Fibroblast of villous mesenchyme (primary cell): ENCODE results near the gene MBTD1. TPM values are rescaled to one million over a fixed set of nuclear protein-coding genes. Genes with fewer than 3 reads are reported as not detected.
"Not testable (repeated sequence)": the region's sequence is repeated elsewhere in the genome, so short reads cannot be mapped to it uniquely, and the experiment has no call there.

ENCODE experiments used
- DNase-seq: peaks from one replicate; pipeline ENCODE4 v3.0.0-alpha.2; 2010; ENCODE audit warnings: low read depth
- H3K4me3 ChIP-seq: 2 replicates; pipeline ENCODE4 v1.5.1; 2011; ENCODE audit warnings: low read depth, mild to moderate bottlenecking, low read length
- CTCF ChIP-seq: IDR thresholded peaks from 2 replicates; pipeline ENCODE4 v1.5.1; 2012; ENCODE audit warnings: low read depth, mild to moderate bottlenecking, low read length; ENCODE audit not compliant: insufficient read depth
- total RNA-seq: library from RNA; depleted of rRNA; stranded (reverse); fragments of >200 nt; gene quantifications from 2 replicates; pipeline ENCODE4 v1.2.3, GENCODE V29; 2012

The MBTD1 gene
- total RNA-seq, 1 donor = 15.1 TPM

GRCh38 chr17:51231999-51232398, 27.9 kb downstream of the MBTD1 start:
- TF ChIP-seq CTCF = no peak

GRCh38 chr17:51230306-51230705, 29.5 kb downstream of the MBTD1 start:
- no peak overlapping the region for H3K4me3 ChIP-seq
- TF ChIP-seq CTCF = no peak
- DNase-seq = no peak

More at GRCh38 chr17:51231999-51232398, 27.9 kb downstream of the MBTD1 start:
- H3K4me3 ChIP-seq = no peak overlapping the region
- no peak for DNase-seq

GRCh38 chr17:51229889-51230288, 30.0 kb downstream of the MBTD1 start:
- H3K4me3 ChIP-seq = no peak overlapping the region
- DNase-seq = no peak
- TF ChIP-seq CTCF = no peak

- TF ChIP-seq CTCF = no peak
- DNase-seq = peak; percentile 50
- no peak overlapping the region for H3K4me3 ChIP-seq
Observed at GRCh38 chr17:51228161-51228560, 31.7 kb downstream of the MBTD1 start.

- DNase-seq = not testable (repeated sequence)
Observed at GRCh38 chr17:51225523-51225922, 34.3 kb downstream of the MBTD1 start.

GRCh38 chr17:51224402-51225262, 35.2 kb downstream of the MBTD1 start:
- DNase-seq = no peak
- no peak for TF ChIP-seq CTCF
- no peak overlapping the region for H3K4me3 ChIP-seq

More at GRCh38 chr17:51225523-51225922, 34.3 kb downstream of the MBTD1 start:
- not testable (repeated sequence) for H3K4me3 ChIP-seq

GRCh38 chr17:51221322-51221721, 38.5 kb downstream of the MBTD1 start:
- DNase-seq = no peak
- H3K4me3 ChIP-seq = no peak overlapping the region
- TF ChIP-seq CTCF = no peak
